C4-2B (cell line): ENCODE data around the gene RTTN.

Experiments
- ZFX ChIP-seq: fragments of 450-650 bp; IDR thresholded peaks from 2 replicates; pipeline ENCODE4 v1.6.1; 2017
- TF ChIP-seq, protein P1 (sequence below): fragments of 450-650 bp; conservative IDR thresholded peaks from 2 replicates; pipeline ENCODE4 v1.5.1; 2017; ENCODE audit warnings: mild to moderate bottlenecking

GRCh38 chr18:69980509-69980908 is 225.0 kb downstream of the RTTN start:
- TF ChIP-seq, protein P1, sequence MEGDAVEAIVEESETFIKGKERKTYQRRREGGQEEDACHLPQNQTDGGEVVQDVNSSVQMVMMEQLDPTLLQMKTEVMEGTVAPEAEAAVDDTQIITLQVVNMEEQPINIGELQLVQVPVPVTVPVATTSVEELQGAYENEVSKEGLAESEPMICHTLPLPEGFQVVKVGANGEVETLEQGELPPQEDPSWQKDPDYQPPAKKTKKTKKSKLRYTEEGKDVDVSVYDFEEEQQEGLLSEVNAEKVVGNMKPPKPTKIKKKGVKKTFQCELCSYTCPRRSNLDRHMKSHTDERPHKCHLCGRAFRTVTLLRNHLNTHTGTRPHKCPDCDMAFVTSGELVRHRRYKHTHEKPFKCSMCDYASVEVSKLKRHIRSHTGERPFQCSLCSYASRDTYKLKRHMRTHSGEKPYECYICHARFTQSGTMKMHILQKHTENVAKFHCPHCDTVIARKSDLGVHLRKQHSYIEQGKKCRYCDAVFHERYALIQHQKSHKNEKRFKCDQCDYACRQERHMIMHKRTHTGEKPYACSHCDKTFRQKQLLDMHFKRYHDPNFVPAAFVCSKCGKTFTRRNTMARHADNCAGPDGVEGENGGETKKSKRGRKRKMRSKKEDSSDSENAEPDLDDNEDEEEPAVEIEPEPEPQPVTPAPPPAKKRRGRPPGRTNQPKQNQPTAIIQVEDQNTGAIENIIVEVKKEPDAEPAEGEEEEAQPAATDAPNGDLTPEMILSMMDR, result no peak
- TF ChIP-seq ZFX, result no peak
